CD4-positive, alpha-beta T cell treated with Interleukin-15 for 4 hours (primary cell): ENCODE results near the gene EFNB1.
"Not testable (repeated sequence)": the region's sequence is repeated elsewhere in the genome, so short reads cannot be mapped to it uniquely, and the experiment has no call there.

Experiments used
- DNase-seq: peaks from one replicate; pipeline ENCODE4 v3.0.0-alpha.2; 2020; ENCODE audit warnings: low spot score

The EFNB1 gene

DNA sequence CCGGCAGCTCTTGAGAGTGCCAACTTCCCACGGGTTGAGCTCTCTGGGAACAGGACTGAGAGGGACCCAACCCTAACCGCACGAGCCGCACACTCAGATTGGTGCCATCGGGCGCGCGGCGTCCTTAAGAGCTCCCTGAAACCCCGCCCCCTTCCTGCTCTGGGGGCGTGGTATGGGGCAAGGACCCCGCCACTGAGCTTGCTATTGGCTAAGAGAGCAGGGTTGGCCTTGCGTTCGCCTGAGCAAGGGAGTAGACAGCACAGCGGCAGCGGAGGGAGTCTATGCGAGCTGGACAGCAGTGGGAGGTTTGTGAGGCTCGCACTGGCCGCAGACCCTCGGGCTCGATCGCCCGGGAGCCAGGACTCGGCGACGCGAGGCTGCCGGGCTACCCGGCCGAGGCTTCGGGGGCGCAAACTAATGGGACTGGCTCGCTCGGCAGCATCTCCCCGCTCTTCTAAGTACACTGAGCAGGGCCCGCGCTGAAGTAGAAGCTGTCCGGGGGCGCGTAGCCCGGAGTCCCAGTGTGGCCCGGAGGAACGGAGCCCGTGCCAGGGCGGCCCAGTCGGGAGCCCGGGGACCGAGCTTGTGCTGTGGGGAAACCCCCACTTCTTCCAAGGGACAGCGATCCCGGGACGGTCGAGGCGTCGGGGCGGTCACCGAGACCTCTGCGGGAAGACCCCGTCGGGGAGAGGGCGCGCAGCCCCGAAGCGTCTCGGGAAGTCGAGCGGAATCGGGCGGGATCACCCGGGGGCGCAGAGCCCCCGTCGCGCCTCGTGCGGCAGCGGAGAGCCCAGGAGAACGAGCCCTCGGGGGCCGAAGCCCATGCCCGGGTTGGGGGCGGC is at the start of gene EFNB1:
TSS of gene EFNB1 (plus strand) at position 282 of the 842 bp plus-strand sequence. CDS start 756 bp downstream, outside the sequence.
- peak; percentile 89 for DNase-seq

DNA sequence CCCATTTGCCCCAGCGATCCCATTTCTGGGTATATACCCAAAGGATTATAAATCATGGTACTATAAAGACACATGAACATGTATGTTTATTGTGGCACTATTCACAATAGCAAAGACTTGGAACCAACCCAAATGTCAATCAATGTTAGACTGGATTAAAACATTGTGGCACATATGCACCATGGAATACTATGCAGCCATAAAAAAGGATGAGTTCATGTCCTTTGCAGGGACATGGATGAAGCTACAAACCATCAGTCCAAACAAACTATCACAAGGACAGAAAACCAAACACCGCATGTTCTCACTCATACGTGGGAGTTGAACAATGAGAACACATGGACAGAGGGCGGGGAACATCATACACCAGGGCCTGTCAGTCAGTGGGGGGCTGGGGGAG is 47.5 kb upstream of the EFNB1 start:
- not testable (repeated sequence) for DNase-seq

DNA sequence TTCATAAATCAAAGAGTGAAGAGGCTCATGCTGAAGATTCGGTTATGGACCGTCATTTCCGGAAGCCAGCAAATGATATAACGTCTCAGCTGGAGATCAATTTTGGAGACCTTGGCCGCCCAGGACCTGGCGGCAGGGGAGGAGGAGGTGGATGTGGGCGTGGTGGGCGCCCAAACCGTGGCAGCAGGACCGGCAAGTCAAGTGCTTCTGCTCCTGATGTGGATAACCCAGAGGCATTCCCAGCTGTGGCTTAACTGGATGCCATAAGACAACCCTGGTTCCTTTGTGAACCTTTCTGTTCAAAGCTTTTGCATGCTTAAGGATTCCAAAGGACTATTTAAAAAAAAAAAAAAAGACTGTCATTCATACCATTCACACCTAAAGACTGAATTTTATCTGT is 44.0 kb upstream of the EFNB1 start:
- DNase-seq = no peak

DNA sequence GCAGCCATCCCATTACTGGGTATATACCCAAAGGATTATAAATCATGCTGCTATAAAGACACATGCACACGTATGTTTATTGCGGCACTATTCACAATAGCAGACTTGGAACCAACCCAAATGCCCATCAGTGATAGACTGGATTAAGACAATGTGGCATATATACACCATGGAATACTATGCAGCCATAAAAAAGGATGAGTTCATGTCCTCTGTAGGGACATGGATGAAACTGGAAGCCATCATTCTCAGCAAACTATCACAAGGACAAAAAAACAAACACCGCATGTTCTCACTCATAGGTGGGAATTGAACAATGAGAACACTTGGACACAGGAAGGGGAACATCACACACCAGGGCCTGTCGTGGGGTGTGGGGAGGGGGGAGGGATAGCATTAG is 42.2 kb upstream of the EFNB1 start:
- DNase-seq = not testable (repeated sequence)

DNA sequence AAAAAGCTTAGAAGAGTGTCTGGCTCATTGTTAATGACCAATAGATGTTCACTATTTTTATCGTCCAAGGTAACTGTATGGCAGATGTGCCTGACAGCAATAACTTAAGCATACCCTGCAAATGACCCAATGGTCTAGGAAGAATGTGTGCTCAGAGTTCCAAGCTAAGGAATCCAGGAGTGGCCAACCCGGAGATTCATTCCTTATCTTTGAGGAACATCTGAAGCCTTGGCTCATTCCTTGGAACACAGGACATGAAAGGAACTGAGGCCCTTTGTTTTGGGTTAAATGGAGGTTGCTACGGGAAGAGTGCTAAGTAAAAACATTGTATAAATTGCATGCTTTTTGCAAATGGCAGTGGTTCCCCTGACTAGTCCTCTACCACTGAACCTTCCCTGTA is 38.9 kb upstream of the EFNB1 start:
- no peak for DNase-seq

DNA sequence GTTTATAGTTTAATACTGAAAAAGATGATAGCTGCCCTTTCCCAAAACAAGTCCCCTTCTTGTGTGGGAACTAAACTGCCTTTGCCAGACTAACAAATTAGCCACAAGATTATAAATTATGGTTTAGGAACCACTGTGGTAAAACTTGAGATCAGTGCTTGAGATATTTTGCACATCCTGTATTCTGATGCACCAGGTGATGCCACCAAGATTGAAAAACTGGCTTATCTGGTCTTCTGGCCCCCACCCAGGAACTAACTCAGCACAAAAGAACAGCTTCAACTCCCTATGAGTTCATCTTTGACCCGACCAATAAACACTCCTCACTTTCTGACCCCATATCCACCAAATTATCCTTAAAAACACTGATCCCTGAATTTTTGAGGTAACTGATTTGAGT is 36.7 kb upstream of the EFNB1 start:
- DNase-seq = no peak

DNA sequence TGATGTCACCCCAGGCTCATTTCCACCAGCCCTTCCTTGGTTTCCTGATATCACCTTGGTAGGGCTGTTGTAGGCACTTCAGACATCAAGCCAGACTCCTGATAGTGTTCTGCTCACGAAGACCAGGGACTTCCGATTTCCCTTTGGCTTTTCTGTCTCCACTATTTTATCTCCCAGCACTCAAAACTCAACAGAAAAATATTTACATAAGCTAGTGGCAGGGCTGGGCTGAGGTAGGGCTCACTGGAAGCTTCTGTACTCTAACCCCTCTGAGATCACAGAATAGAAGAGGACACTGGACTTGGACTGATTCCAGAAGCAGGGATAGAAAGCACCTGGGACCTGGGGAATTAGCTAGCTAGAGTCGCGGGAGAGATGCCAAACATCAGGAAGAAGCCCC is 34.4 kb upstream of the EFNB1 start:
- DNase-seq = no peak

DNA sequence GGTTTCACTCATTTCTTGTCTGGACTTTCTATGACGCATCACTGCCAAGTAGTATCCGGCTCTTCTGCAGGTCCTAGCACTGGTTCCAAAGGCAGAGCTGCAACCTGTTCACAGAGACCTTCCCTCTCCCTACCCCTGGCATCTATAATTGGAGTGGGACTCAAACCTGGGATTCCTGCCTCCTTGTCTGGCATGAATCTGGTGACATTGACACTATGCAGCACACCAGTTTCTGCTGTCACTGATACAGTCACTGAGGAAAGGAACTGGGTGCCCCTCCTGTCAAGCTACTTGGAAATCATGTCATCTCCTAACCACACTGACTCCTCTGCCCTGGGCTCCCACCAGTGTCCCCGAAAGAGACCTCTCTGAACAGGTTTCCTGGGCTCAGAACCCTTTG is 33.1 kb upstream of the EFNB1 start:
- DNase-seq = no peak

DNA sequence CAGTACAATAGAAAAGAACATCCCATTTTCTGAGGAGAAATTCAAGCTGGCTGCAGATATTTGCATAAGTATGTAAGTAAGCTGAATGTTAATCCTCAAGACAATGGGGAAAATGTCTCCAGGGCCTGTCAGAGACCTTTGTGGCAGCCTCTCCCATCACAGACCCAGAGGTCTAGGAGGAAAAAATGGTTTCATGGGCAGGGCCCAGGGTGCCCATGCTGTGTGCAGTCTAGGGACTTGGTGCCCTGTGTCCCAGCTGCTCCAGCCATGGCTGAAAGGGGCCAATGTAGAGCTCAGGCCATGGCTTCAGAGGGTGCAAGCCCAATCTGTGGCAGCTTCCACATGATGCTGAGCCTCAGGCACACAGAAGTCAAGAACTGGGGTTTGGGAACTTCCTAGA is 30.4 kb upstream of the EFNB1 start:
- DNase-seq = not testable (repeated sequence)

DNA sequence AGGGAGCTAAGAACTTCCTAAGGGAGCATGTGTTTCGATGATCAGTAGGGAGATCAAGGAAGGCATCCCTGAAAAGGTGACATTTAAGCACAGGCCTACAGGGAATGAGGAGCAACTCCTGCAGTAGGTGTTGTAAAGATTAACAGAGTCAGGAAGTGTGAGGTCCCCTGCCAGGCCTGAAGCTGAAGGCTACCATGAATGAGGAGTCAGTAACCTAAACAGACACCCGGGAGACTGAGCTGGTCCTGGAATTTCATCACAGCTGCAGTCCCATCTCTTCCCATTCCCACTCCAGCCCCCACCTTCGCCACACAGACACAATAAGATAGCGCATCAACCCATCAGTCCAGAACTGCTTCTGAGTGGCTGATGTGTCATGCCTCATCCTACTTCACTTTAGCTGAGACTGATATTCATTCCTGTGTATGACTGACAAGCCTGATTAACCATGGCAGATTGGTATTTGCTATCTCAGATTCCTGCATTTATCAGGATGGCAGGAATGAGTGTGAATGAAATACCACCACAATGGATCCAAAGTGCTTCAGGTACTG is 27.0 kb upstream of the EFNB1 start:
- DNase-seq = no peak

DNA sequence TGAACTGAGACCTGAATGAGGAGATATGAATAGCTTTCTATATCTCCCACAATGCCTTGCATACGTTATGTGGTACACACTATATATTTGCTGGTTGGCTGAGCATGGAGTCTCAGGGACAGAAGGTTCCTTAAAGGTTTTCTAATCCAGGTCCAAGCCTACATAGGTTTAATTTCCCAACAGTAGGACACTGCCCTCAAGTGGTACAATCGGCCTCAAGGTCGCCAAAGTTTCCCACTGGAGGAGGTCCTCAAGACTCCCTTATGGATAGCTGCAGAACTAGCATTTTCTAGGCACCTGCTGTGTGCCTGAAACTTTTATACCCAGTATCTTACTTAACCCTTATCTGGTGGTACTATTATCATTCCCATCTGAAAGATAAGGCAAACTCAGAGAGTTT is 21.0 kb upstream of the EFNB1 start:
- no peak for DNase-seq

DNA sequence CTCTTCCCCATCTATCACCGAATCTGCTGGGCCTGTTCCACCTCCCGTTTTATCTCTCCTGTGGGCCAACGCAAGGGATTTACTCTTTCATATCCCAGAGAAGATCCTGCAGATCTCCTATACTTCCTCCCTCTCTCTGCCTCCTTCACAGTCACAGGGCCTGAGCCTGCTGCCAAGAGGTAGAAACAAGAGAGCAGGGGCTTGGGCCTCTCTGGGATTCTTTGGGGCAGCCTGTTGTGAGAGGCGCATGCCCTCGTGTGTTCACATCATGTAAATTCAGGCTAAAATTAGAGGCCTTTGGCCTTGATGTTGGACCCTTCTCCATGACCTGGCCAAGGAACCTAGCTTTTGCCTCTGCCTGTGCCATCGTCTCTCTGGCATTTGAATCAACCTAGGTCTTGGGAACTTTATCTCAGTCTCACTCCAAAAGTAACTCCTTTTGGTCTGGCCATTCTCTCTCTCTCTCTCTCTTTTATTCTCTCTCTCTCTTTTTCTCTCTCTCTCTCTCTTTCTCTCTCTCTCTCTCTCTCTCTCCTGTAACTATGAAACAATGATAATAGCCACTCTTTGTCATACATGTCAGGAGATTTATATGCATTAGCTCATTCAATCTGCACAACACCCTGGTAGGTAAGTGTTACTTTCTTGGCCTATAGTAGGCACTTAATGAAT is 20.0 kb upstream of the EFNB1 start:
- no peak for DNase-seq

DNA sequence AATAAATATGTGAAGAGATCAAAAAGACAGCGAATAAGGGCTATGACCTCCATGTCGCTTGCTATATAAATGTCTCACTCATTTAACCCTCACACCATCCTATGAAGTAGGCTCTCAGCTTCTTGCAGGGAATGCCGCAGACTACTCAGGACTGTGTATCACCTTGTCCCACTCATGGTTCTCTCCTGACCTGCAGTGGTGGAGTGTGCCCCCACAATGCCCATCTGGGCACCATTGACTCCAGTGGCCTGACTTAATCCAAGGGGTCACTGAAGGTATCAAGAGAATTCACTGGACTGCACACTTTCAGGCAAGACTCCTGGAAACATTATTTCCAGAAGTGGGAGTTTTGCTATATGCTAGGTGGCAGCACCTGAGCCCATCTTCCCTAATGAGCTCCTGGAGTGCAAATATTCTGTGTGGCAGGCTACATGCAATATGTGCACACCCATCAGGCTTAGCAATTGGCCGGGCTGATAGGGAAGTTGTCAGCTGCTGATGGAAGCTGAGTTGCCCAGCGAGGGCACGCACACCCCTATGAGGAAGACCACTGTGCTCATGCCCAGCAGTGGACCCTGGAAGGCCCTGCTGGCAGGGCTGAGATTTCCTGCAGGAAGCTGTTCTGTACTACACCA is 8.2 kb upstream of the EFNB1 start:
- no peak for DNase-seq

DNA sequence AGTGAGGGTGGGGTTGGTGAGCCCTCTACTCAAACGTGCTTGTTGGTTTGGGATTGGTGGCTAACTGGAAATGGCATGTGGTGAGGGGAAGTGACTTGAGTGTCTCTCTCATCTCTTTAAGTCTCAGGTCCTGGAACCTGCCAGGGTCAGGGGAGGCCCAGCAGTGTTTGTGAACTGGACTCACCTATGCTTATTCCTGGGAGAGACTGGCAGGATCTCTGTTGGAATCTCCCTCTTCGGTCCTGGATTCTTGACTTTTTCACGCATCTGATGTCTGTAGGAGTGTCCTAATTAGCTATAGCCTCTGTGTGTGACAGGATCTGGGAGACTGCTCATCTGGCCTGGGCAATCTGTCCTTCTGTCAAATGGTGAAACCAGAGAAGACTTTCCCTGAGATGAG is 7.2 kb upstream of the EFNB1 start:
- no peak for DNase-seq

DNA sequence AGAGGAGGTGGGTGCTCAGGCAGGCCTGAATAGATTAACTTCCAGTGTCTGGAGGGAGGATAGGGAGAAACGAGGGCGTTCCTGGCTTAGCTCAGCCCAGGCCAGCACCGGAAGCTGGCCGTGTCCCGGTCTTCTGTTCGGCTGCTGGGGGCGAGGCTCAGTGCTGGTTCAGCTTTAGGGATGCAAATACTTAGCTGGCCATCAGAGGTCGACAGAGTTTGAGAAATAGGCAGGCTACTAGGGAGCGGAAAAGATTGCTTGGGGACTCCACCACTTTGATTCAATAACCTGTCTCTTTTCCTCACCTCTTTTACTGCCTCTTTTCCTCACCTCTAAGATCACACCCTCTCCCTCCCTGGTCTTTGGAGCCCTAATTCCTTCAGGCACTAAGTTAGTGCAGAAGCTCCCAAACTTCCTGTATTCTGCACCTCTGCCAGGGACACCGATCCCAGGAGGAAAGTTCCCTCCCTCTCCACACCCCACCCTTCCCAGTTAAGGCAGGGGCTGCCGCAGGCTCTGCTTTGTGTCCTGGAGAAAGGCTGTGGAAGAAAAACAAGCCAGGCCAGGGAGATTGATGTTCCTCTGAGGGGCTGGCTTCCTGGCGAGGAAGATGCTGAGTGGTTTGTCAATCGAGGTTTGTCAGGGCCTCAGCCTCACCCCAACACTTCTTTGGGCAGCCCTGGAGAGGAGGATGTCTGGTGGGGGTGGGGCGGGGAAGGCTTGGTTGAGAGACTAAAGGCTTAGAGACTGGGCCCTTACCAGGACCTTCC is 6.0 kb upstream of the EFNB1 start:
- peak; percentile 20 for DNase-seq

DNA sequence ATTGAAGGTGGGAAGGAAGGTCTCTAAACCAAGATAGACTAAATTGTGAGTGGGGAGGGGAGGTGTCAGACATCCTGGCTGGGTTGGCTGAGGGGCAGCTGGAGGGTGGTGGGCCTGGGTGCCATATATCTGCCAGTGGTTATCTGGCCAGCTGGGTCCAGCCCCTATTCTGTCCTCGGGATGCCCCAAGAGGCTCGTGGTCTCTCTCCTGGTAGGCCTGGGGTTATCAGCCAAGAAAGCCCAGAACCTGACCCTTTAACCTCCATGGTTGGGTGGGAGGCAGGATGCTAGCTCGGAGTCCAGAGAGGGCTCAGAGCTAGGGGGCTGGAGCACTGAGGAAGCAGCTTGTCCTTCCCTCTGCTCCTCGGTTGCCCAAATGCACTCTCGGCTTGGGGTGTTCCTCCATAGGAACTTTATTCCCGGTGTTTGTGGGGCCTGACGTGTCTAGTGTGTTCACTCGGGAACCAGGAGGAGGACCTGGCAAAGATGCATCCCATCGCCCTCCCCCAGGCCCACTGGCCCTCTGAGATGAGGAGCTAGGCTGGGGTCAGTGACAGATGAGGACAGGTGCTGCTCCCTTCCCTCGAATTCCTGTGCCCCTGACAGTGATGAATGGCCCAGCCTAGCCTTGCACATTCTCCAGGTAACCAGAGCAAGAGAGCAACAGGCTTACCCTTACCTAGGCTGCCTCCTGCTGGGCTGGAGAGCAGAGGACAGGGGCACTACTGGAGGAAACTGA is 5.2 kb upstream of the EFNB1 start:
- DNase-seq = no peak

DNA sequence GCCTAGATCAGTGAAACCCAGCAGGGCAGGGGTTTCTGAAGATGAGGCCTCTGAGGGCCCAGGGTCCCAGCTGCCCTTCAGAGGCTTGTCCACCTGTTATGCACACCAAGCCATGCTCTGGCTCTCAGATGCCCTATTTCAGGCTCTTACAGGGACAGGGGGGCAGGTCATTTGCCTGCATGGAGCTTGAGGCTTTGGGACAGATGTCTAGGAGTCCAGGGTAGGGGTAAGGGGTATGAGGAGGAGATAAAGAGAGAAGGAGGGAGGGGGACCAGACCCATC is 4.7 kb upstream of the EFNB1 start:
- DNase-seq = no peak

DNA sequence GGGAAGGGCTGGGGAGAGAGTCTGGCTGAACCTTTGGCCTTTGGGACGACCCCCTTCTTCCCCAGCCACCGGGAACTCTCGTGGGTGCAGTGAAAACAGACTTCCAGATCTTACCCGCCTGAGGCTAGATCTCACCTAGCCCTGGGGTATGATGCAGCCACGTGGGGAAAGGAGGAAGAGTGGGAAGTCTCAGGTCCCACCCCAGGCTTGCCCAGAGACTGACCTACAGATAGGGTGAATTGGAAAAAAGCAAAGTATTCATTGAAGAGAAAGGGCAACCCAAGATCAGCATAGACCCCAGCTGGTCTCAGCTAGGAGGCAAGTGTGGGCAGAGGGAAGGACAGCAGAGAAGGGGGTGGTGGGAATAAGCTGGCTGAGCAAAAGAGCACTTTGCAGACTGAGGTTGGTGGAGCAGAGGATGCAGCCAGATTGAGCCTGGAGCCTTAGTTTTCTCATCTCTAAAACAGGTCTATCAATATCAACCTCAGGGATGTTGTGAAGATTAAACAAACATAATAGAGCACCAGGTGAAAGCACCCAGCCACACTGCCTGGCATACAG is 4.2 kb upstream of the EFNB1 start:
- DNase-seq = no peak

DNA sequence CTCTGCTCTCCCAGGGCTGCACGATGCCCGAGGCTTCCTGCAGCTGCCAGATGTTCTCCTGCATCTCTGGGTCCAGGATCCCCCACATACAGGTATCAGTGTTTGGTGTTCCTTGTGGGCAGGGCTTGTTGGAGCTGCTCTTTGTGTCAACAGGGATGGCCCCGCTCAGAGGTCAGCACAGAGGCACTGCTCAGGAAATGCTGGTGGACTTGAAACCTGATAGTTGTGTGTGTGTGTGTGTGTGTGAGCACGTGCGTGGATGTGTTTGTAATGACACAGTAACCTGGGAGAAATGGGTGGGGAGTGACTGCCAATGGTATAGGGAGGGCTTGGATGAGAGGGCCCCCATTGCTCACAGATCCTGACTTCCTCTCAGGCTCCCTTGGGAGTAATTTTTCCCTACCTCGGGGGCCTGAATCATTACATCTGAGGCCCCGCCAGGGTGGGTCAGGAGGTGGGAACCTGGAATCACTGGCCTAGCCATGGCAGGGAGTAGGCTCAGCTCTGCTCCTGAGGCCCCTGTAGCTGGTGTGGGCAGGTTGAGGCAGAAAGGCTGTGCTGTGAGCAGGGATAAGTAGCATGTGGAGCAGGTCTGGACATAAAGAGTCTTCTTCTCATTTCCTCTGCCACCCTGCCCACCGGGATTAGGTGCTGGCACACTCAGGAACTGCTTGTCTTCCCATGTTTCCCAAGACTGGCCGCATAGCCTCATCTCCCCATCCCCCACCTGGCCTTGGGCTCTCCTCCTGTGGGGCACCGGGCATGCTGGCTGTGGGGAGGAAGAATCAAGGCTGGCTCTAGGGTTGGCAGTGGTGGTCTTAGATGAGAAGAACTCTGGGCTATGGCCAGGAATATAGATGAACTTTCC is 2.5 kb upstream of the EFNB1 start:
- no peak for DNase-seq

DNA sequence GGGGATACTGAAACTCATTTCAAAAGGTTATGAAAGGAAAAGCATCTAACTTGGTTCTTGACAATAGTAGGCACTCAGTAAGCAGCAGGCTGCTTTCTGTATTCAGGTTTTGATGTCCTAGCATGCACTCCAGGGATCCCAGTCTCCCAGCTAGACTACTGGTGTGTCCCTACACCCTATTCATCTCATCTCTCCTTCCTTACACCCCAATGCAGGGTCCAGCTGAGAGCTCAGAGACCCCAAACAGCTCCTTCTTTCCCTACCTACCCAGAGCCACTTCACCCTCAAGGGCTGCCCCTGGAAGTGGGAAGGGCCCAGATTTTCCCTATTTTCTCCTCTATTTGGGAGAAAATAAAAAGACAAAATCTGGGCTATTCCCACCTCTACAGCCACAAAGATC is 1.6 kb upstream of the EFNB1 start:
- no peak for DNase-seq
